ENCODE data around the gene OR1N2. TPM values are rescaled to one million over a fixed set of nuclear protein-coding genes. Genes with fewer than 3 reads are reported as not detected.
"Not testable (repeated sequence)": the region's sequence is repeated elsewhere in the genome, so short reads cannot be mapped to it uniquely, and the experiment has no call there.

The OR1N2 gene
- total RNA-seq, 1 donor from 2014 or later = not detected

- not testable (repeated sequence) for H3K4me3 ChIP-seq (ENCODE audit: low read length in 3 of 3); H3K9ac ChIP-seq (ENCODE audit: low read depth in 1 of 3, low read length in 3 of 3); H3K36me3 ChIP-seq (ENCODE audit: control insufficient read depth in 3 of 3, insufficient read depth in 3 of 3, low read length in 3 of 3); H3K27ac ChIP-seq (ENCODE audit: low read depth, low read length); H3K9me3 ChIP-seq (ENCODE audit: control insufficient read depth in 3 of 3, low read length in 3 of 3); H3K27me3 ChIP-seq (ENCODE audit: control insufficient read depth in 3 of 3, insufficient read depth in 3 of 3, low read length in 3 of 3); H3K4me1 ChIP-seq (ENCODE audit: control insufficient read depth in 3 of 3, insufficient read depth in 3 of 3, low read length in 3 of 3)
Measured at GRCh38 chr9:122537066-122537465, 15.8 kb upstream of the OR1N2 start.

- Histone ChIP-seq H3K27ac (ENCODE audit: low read depth, low read length) (no peak overlapping the region), H3K4me1 (ENCODE audit: control insufficient read depth in 3 of 3, insufficient read depth in 3 of 3, low read length in 3 of 3) (no peaks in the 10 kb centered on the region), H3K36me3 (ENCODE audit: control insufficient read depth in 3 of 3, insufficient read depth in 3 of 3, low read length in 3 of 3) (no peaks in the 10 kb centered on the region), H3K9me3 (ENCODE audit: control insufficient read depth in 3 of 3, low read length in 3 of 3) (no peaks in the 10 kb centered on the region), H3K27me3 (ENCODE audit: control insufficient read depth in 3 of 3, insufficient read depth in 3 of 3, low read length in 3 of 3) (no peaks in the 10 kb centered on the region), H3K9ac (ENCODE audit: low read depth in 1 of 3, low read length in 3 of 3) (no peak overlapping the region), H3K4me3 (ENCODE audit: low read length in 3 of 3) (no peak overlapping the region)
Measured at GRCh38 chr9:122538757-122539156, 14.2 kb upstream of the OR1N2 start.

DNA sequence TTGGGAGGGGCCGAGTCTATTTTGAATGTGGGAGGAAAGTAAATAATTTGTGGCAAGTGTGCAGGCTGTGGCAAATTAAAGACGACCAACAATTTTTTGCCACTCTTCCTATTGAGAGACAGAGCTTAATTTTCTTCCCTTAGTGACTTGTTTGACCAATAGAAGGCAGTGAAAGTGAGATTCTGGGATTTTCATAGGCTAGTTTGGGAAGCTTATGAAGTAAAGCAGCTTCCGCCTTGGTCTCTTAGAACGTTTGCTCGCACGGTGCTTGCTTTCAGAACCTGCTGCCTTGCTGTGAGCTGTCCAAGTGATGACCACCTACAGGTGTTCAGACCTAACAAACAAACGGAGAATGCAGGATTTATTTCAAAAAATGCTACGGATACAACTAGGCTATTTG lies 6.7 kb upstream of the OR1N2 start:
- Histone ChIP-seq H3K4me3 (ENCODE audit: low read length in 3 of 3) (no peak overlapping the region), H3K27ac (ENCODE audit: low read depth, low read length) (no peak overlapping the region), H3K36me3 (ENCODE audit: control insufficient read depth in 3 of 3, insufficient read depth in 3 of 3, low read length in 3 of 3) (no peaks in the 10 kb centered on the region), H3K4me1 (ENCODE audit: control insufficient read depth in 3 of 3, insufficient read depth in 3 of 3, low read length in 3 of 3) (no peaks in the 10 kb centered on the region), H3K27me3 (ENCODE audit: control insufficient read depth in 3 of 3, insufficient read depth in 3 of 3, low read length in 3 of 3) (peaks cover 0 to 4% (median 0%) of the 10 kb centered on the region in 3 donors), H3K9ac (ENCODE audit: low read depth in 1 of 3, low read length in 3 of 3) (no peak overlapping the region), H3K9me3 (ENCODE audit: control insufficient read depth in 3 of 3, low read length in 3 of 3) (peaks cover 0 to 3% (median 2%) of the 10 kb centered on the region in 3 donors)

DNA sequence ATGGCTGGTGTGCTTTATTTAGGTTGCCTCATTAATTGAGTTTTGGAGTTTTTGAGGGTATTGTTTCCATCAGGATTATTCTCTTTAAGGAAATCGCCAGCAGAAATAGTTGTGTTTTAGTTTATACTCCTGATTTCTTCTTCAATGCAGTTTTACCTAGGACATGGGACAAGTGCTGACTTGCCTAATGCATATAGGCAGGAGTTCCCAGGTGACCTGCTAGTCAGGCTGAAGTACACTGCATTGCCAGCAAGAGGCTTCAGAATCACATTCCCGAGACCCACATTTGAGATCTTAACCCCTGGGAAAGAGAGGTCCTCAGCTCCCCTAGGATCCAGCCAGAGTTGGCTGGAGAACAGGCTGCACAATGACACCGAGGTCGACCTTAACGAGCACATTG lies 1.5 kb upstream of the OR1N2 start:
- Histone ChIP-seq H3K9me3 (ENCODE audit: control insufficient read depth in 3 of 3, low read length in 3 of 3) (peaks cover 0 to 3% (median 2%) of the 10 kb centered on the region in 3 donors), H3K9ac (ENCODE audit: low read depth in 1 of 3, low read length in 3 of 3) (no peak overlapping the region), H3K4me3 (ENCODE audit: low read length in 3 of 3) (no peak overlapping the region), H3K27ac (ENCODE audit: low read depth, low read length) (no peak overlapping the region), H3K36me3 (ENCODE audit: control insufficient read depth in 3 of 3, insufficient read depth in 3 of 3, low read length in 3 of 3) (no peaks in the 10 kb centered on the region), H3K27me3 (ENCODE audit: control insufficient read depth in 3 of 3, insufficient read depth in 3 of 3, low read length in 3 of 3) (peaks cover 0 to 4% (median 0%) of the 10 kb centered on the region in 3 donors), H3K4me1 (ENCODE audit: control insufficient read depth in 3 of 3, insufficient read depth in 3 of 3, low read length in 3 of 3) (no peaks in the 10 kb centered on the region)

GRCh38 chr9:122561446-122561845 lies 8.5 kb downstream of the OR1N2 start:
- H3K9ac ChIP-seq (ENCODE audit: low read depth in 1 of 3, low read length in 3 of 3) = no peak overlapping the region
- peaks cover 0 to 3% (median 0%) of the 10 kb centered on the region in 3 donors for H3K9me3 ChIP-seq (ENCODE audit: control insufficient read depth in 3 of 3, low read length in 3 of 3)
- H3K27me3 ChIP-seq (ENCODE audit: control insufficient read depth in 3 of 3, insufficient read depth in 3 of 3, low read length in 3 of 3) = no peaks in the 10 kb centered on the region
- H3K27ac ChIP-seq (ENCODE audit: low read depth, low read length) = no peak overlapping the region
- H3K4me1 ChIP-seq (ENCODE audit: control insufficient read depth in 3 of 3, insufficient read depth in 3 of 3, low read length in 3 of 3) = no peaks in the 10 kb centered on the region
- no peaks in the 10 kb centered on the region for H3K36me3 ChIP-seq (ENCODE audit: control insufficient read depth in 3 of 3, insufficient read depth in 3 of 3, low read length in 3 of 3)
- no peak overlapping the region for H3K4me3 ChIP-seq (ENCODE audit: low read length in 3 of 3)

DNA sequence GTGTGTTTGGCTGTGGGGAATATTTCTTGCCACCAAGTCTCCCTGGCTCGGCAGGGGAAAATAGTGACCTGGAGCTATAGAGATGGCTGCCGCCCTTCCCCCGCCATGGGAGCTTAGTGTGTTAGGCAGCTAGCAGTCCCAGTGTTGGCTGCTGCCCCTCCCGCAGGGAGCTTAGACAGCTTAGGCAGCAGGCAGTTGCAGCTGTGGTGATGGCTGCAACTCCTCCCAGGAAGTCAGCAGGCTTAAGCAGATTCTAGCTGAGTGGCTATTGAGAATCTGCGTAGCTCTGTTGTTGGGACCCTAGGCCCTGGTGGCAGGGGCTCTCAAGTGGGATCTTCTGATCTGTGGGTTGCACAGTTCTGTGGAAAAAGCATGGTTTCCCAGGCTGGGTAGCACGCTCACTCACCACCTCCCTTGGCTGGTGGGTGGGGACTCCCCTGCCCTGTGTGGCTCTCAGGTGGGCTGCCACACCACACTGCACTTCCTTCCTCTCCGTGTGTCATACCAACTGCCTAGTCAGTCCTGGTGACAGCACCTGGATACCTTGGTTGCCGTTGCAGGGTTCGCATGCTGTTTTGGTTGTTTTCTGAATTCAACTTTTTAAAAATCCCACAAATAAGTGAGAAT lies 9.3 kb downstream of the OR1N2 start:
- Histone ChIP-seq H3K27me3 (ENCODE audit: control insufficient read depth in 3 of 3, insufficient read depth in 3 of 3, low read length in 3 of 3) (no peaks in the 10 kb centered on the region), H3K4me1 (ENCODE audit: control insufficient read depth in 3 of 3, insufficient read depth in 3 of 3, low read length in 3 of 3) (no peaks in the 10 kb centered on the region), H3K4me3 (ENCODE audit: low read length in 3 of 3) (no peak overlapping the region), H3K9me3 (ENCODE audit: control insufficient read depth in 3 of 3, low read length in 3 of 3) (peaks cover 0 to 3% (median 0%) of the 10 kb centered on the region in 3 donors), H3K9ac (ENCODE audit: low read depth in 1 of 3, low read length in 3 of 3) (no peak overlapping the region), H3K27ac (ENCODE audit: low read depth, low read length) (no peak overlapping the region), H3K36me3 (ENCODE audit: control insufficient read depth in 3 of 3, insufficient read depth in 3 of 3, low read length in 3 of 3) (no peaks in the 10 kb centered on the region)

- Histone ChIP-seq H3K9ac (ENCODE audit: low read depth in 1 of 3, low read length in 3 of 3) (no peak overlapping the region), H3K4me3 (ENCODE audit: low read length in 3 of 3) (no peak overlapping the region), H3K36me3 (ENCODE audit: control insufficient read depth in 3 of 3, insufficient read depth in 3 of 3, low read length in 3 of 3) (no peaks in the 10 kb centered on the region), H3K27me3 (ENCODE audit: control insufficient read depth in 3 of 3, insufficient read depth in 3 of 3, low read length in 3 of 3) (no peaks in the 10 kb centered on the region), H3K27ac (ENCODE audit: low read depth, low read length) (no peak overlapping the region), H3K4me1 (ENCODE audit: control insufficient read depth in 3 of 3, insufficient read depth in 3 of 3, low read length in 3 of 3) (no peaks in the 10 kb centered on the region), H3K9me3 (ENCODE audit: control insufficient read depth in 3 of 3, low read length in 3 of 3) (peaks cover 0 to 3% (median 0%) of the 10 kb centered on the region in 3 donors)
Measured at GRCh38 chr9:122567901-122568300, 15.0 kb downstream of the OR1N2 start.

- Histone ChIP-seq H3K27me3 (ENCODE audit: control insufficient read depth in 3 of 3, insufficient read depth in 3 of 3, low read length in 3 of 3) (no peaks in the 10 kb centered on the region), H3K9ac (ENCODE audit: low read depth in 1 of 3, low read length in 3 of 3) (no peak overlapping the region)
Measured at GRCh38 chr9:122572456-122572855, 19.5 kb downstream of the OR1N2 start.

DNA sequence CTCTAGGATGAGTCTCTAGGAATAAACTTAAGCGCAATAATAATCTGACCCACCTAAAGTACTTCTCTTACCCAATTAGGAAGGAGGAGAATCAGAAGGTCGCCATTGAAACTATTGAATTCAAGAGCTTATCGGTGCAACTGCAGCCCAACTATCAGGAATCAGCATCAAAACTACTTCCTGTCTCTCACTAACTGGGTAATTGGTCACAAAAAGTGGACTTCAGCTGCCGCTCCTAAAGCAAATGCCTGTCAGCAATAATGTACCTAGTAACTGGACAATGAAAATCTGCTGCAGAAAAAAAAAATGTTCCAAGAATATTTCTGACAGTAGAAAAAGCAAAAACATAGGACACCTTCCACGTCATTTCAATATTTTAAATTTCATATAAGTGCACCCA lies 27.0 kb downstream of the OR1N2 start:
- no peaks in the 10 kb centered on the region for H3K4me1 ChIP-seq (ENCODE audit: control insufficient read depth in 3 of 3, insufficient read depth in 3 of 3, low read length in 3 of 3)
- no peaks in the 10 kb centered on the region for H3K27me3 ChIP-seq (ENCODE audit: control insufficient read depth in 3 of 3, insufficient read depth in 3 of 3, low read length in 3 of 3)
- H3K36me3 ChIP-seq (ENCODE audit: control insufficient read depth in 3 of 3, insufficient read depth in 3 of 3, low read length in 3 of 3) = no peaks in the 10 kb centered on the region
- H3K9ac ChIP-seq (ENCODE audit: low read depth in 1 of 3, low read length in 3 of 3) = no peak overlapping the region
- no peaks in the 10 kb centered on the region for H3K9me3 ChIP-seq (ENCODE audit: control insufficient read depth in 3 of 3, low read length in 3 of 3)
- no peak overlapping the region for H3K27ac ChIP-seq (ENCODE audit: low read depth, low read length)
- no peak overlapping the region for H3K4me3 ChIP-seq (ENCODE audit: low read length in 3 of 3)

More at GRCh38 chr9:122572456-122572855, 19.5 kb downstream of the OR1N2 start:
- Histone ChIP-seq H3K9me3 (ENCODE audit: control insufficient read depth in 3 of 3, low read length in 3 of 3) (no peaks in the 10 kb centered on the region), H3K36me3 (ENCODE audit: control insufficient read depth in 3 of 3, insufficient read depth in 3 of 3, low read length in 3 of 3) (no peaks in the 10 kb centered on the region), H3K4me3 (ENCODE audit: low read length in 3 of 3) (no peak overlapping the region), H3K27ac (ENCODE audit: low read depth, low read length) (no peak overlapping the region), H3K4me1 (ENCODE audit: control insufficient read depth in 3 of 3, insufficient read depth in 3 of 3, low read length in 3 of 3) (no peaks in the 10 kb centered on the region)

DNA sequence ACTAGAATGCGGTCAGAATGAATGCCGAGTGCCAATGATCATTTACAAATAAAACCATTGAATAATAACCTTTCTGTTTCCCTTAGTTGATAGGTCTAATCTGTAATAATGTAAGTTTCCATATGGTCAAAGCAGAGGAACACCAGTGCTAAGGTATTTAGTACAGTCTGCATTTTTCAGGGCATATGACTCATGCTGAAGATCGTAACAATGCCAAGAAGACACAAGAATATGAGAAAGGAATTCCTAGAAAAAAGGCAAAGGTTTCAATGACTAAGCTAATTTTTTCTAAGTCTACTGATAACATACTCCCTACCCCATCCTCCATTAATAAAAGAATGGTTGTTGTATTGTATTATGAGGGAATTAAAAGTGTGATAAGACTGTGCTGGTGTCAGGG lies 27.4 kb downstream of the OR1N2 start:
- H3K27ac ChIP-seq (ENCODE audit: low read depth, low read length) = no peak overlapping the region
- no peaks in the 10 kb centered on the region for H3K4me1 ChIP-seq (ENCODE audit: control insufficient read depth in 3 of 3, insufficient read depth in 3 of 3, low read length in 3 of 3)
- H3K9me3 ChIP-seq (ENCODE audit: control insufficient read depth in 3 of 3, low read length in 3 of 3) = no peaks in the 10 kb centered on the region
- H3K36me3 ChIP-seq (ENCODE audit: control insufficient read depth in 3 of 3, insufficient read depth in 3 of 3, low read length in 3 of 3) = no peaks in the 10 kb centered on the region
- H3K9ac ChIP-seq (ENCODE audit: low read depth in 1 of 3, low read length in 3 of 3) = no peak overlapping the region
- no peaks in the 10 kb centered on the region for H3K27me3 ChIP-seq (ENCODE audit: control insufficient read depth in 3 of 3, insufficient read depth in 3 of 3, low read length in 3 of 3)
- no peak overlapping the region for H3K4me3 ChIP-seq (ENCODE audit: low read length in 3 of 3)
